ENCODE measurements around the gene LRRD1. TPM values are rescaled to one million over a fixed set of nuclear protein-coding genes. Genes with fewer than 3 reads are reported as not detected.

Gene LRRD1
- total and polyA plus RNA-seq, 9 of the 15 experiments (the other 6 are each of a cell fraction or from before 2014, with no cell fraction given), result 0.07 to 0.15 TPM; not detected in 7

DNA sequence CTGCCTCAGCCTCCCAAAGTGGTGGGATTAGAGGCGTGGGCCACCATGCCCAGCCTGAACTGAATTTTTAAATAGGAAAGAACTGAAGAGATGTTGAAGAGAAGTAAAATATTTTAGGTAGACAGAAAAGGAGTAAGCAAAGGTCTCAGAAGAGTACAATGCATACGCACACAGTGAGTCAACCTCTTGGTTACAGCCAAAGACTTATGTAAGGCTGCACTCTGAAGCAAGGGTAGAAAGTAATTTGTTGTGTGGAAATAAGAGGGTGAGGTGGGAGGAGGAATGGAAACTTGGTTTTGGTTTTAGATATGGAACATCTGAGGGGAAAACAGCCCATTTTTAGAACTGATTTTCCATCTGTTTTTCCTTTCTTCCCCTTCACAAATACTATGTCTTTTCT, 49.2 kb upstream of the LRRD1 start:
- H3K27ac ChIP-seq (ENCODE audit: extremely low read depth, low read depth, low read length), result no peak overlapping the region
- H3K9ac ChIP-seq (ENCODE audit: insufficient read depth in 1 of 2, low read depth in 2 of 2, low read length in 2 of 2), result no peak overlapping the region
- no peaks in the 10 kb centered on the region for H3K79me2 ChIP-seq (ENCODE audit: control insufficient read depth, insufficient read depth, low read length)
- ATAC-seq (no peak), DNase-seq (ENCODE audit: extremely low read depth in 1 of 4, low spot score in 3 of 4) (no peak), FAIRE-seq (no peak)
- ChIA-PET POLR2A (interaction anchor here (1.1 kb wide), 1 partner anchor 14 kb away, joined by 4 read pairs; no protein-coding TSS in a partner anchor), CTCF (ENCODE audit: low intra/inter-chr PET ratio) (no interaction called here)
- in situ Hi-C loops (cut with MboI) (no loop called here), intact Hi-C loops (cut with micrococcal nuclease) (no loop called here)
- no peaks in the 10 kb centered on the region for H3K9me3 ChIP-seq (replicated peaks; ENCODE audit: control insufficient read depth, insufficient read depth, low read depth, low read length)
- 96% methylated on average over 2 of the region's 2 CpGs for WGBS (ENCODE audit: insufficient coverage, low coverage, missing lambda C conversion rate)
- no TSS peak for BruUV-seq (replicated peaks)
- no peaks in the 10 kb centered on the region for H4K20me1 ChIP-seq (replicated peaks; ENCODE audit: control insufficient read depth, insufficient read depth, low read length)
- H3K36me3 ChIP-seq (ENCODE audit: control insufficient read depth, insufficient read depth, low read length), result peaks cover 82% of the 10 kb centered on the region
- H2AFZ ChIP-seq (ENCODE audit: low read depth, low read length), result no peak overlapping the region
- H3K4me1 ChIP-seq (replicated peaks in 1 of 2; ENCODE audit: control insufficient read depth in 2 of 2, insufficient read depth in 2 of 2, low read length in 2 of 2), result no peaks in the 10 kb centered on the region
- no peak overlapping the region for H3K4me2 ChIP-seq (ENCODE audit: insufficient read depth, low read length)
- no peak for TF ChIP-seq RBM34 (IDR thresholded peaks at IDR 0.05; ENCODE audit: borderline replicate concordance, insufficient read depth, low read length)
- TF ChIP-seq, protein P1, sequence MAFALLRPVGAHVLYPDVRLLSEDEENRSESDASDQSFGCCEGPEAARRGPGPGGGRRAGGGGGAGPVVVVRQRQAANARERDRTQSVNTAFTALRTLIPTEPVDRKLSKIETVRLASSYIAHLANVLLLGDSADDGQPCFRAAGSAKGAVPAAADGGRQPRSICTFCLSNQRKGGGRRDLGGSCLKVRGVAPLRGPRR (CRISPR knock-in tag; IDR thresholded peaks at IDR 0.05), result no peak
- TF ChIP-seq, protein P2, sequence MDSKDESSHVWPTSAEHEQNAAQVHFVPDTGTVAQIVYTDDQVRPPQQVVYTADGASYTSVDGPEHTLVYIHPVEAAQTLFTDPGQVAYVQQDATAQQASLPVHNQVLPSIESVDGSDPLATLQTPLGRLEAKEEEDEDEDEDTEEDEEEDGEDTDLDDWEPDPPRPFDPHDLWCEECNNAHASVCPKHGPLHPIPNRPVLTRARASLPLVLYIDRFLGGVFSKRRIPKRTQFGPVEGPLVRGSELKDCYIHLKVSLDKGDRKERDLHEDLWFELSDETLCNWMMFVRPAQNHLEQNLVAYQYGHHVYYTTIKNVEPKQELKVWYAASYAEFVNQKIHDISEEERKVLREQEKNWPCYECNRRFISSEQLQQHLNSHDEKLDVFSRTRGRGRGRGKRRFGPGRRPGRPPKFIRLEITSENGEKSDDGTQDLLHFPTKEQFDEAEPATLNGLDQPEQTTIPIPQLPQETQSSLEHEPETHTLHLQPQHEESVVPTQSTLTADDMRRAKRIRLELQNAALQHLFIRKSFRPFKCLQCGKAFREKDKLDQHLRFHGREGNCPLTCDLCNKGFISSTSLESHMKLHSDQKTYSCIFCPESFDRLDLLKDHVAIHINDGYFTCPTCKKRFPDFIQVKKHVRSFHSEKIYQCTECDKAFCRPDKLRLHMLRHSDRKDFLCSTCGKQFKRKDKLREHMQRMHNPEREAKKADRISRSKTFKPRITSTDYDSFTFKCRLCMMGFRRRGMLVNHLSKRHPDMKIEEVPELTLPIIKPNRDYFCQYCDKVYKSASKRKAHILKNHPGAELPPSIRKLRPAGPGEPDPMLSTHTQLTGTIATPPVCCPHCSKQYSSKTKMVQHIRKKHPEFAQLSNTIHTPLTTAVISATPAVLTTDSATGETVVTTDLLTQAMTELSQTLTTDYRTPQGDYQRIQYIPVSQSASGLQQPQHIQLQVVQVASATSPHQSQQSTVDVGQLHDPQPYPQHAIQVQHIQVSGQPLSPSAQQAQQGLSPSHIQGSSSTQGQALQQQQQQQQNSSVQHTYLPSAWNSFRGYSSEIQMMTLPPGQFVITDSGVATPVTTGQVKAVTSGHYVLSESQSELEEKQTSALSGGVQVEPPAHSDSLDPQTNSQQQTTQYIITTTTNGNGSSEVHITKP (IDR thresholded peaks at IDR 0.05; ENCODE audit: partially characterized antibody), result no peak
- peak; percentile 20; the same call in 1 of the 2 replicates for TF ChIP-seq SUPT5H (IDR thresholded peaks at IDR 0.05)
- no peak for TF ChIP-seq HDAC2 (IDR thresholded peaks at IDR 0.05)
- no peak for TF ChIP-seq CBX3 (IDR thresholded peaks at IDR 0.05; ENCODE audit: borderline replicate concordance in 1 of 2, low read length in 2 of 2)
- no peaks in the 10 kb centered on the region for H3K9me1 ChIP-seq (ENCODE audit: control insufficient read depth, insufficient read depth, low read length)
- H3K4me3 ChIP-seq, result no peak overlapping the region
- H3K27me3 ChIP-seq (ENCODE audit: control insufficient read depth in 2 of 2, insufficient read depth in 2 of 2, low read length in 2 of 2), result no peaks in the 10 kb centered on the region

Data from K562 (cell line).